WTC11 (cell line): Measurements from ENCODE around the gene DDB1.

ENCODE experiments used
- AFF4 ChIP-seq: sonication (generic); formaldehyde crosslinking; IDR thresholded peaks from 2 replicates; pipeline ENCODE4 v1.8.1; 2023; ENCODE audit warnings: mild to moderate bottlenecking, missing genetic modification reagents, borderline replicate concordance
- CTCF ChIP-seq: fragments of 200-600 bp; IDR thresholded peaks from 2 replicates; pipeline ENCODE4 v1.8.0; 2022; ENCODE audit warnings: antibody characterized with exemption
- NFYB ChIP-seq: sonication (generic); formaldehyde crosslinking; conservative IDR thresholded peaks from 2 replicates; pipeline ENCODE4 v1.8.0; 2022; ENCODE audit warnings: low read depth, missing genetic modification reagents
- NR2C2 ChIP-seq: sonication (generic); formaldehyde crosslinking; IDR thresholded peaks from 2 replicates; pipeline ENCODE4 v1.8.0; 2022; ENCODE audit warnings: mild to moderate bottlenecking, missing genetic modification reagents
- ZBTB21 ChIP-seq: sonication (generic); formaldehyde crosslinking; IDR thresholded peaks from 2 replicates; pipeline ENCODE4 v1.8.1; 2023; ENCODE audit warnings: mild to moderate bottlenecking, missing genetic modification reagents, borderline replicate concordance

GRCh38 chr11:61287338-61287977 lies 45.4 kb downstream of the DDB1 start:
- TF ChIP-seq NR2C2 (CRISPR knock-in tag): no peak
- no peak for TF ChIP-seq ZBTB21 (CRISPR knock-in tag)
- no peak for TF ChIP-seq AFF4
- TF ChIP-seq CTCF: no peak
- no peak for TF ChIP-seq NFYB (CRISPR knock-in tag)
